GM21825 (cell line): ENCODE measurements around the gene FRYL.
"Not testable (repeated sequence)": the region's sequence is repeated elsewhere in the genome, so short reads cannot be mapped to it uniquely, and the experiment has no call there.

ENCODE experiments used
- ATAC-seq: cut with Tn5 transposase; IDR thresholded peaks from one replicate; pipeline ENCODE4 v1.9.1; 2021; ENCODE audit warnings: mild to moderate bottlenecking, moderate library complexity; ENCODE audit not compliant: unreplicated experiment

Gene FRYL

DNA sequence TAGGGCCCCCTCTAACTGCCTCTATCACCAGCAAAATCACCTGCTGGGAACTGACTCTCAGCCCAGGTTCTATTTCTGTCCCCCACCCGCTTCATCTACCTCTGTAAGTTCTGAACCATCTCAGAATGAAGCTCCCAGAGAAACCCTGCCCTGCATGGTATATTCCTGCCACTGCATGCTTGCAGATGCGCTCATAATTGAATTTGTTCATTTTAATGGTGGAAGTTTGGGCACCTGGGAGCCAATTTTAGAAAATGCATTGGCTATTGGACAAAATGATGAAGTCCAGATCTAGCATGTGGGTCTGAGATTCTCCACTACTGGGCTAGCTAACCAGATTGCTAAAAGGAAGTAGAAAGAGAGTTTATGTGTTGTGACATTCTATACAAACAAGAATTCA is 325.5 kb downstream of the FRYL start:
- ATAC-seq = no peak

DNA sequence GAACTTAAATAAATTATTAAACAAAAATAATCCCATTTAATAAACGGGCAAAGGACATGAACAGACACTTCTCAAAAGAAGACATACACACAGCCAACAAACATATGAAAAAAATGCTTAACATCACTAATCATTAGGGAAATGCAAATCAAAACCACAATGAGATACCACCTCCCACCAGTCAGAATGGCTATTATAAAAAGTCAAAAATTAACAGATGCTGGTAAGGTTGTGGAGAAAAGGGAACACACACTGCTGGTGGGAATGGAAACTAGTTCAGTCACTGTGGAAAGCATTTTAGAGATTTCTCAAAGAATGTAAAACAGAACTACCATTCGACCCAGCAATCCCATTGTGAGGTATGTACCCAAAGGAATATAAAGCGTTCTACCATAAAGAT is 328.4 kb downstream of the FRYL start:
- not testable (repeated sequence) for ATAC-seq

DNA sequence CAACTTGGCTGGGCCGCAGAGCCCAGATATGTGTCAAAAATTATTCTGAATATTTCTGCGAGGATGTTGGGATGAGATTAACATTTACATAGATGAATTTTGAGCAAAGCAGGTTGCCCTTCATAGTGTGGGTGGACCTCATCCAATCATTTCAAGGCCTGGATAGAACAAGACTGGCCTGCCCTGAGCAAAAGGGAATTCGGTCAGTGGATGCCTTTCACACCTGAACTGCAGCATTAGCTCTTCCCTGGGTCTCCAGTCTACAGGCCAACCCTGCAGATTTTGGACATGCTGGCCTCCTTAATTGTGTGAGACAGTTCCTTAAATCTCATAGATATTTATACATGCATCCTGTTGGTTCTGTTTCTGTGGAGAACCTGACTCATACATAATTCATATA is 329.3 kb downstream of the FRYL start:
- ATAC-seq = no peak

DNA sequence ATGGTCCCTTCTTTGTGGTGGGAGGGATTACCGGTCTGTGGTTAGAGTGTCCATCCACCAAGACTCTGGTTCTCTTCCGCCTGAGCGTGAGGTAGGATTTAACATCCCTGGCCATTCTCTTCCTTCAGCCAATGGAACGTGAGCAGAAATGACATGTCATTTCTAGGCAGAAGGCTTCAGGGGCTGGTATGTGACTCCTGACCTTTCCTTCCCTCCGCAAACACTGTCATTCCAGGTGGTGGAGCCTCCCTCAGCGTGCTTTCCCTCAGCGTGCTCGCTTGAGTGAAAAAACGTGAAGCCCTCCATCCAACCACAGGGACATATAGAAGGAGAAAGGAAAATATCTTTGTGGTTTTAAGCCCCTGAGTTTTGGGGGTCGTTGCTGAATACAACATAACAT is 330.9 kb downstream of the FRYL start:
- ATAC-seq = no peak
